ENCODE data around the gene TRPM2. TPM values are rescaled to one million over a fixed set of nuclear protein-coding genes. Genes with fewer than 3 reads are reported as not detected.

TRPM2 gene
- total and polyA plus RNA-seq, 10 of the 15 experiments (the other 5 are each of a cell fraction or from before 2014, with no cell fraction given) = 0.03 to 9.1 (median 2.6) TPM

DNA sequence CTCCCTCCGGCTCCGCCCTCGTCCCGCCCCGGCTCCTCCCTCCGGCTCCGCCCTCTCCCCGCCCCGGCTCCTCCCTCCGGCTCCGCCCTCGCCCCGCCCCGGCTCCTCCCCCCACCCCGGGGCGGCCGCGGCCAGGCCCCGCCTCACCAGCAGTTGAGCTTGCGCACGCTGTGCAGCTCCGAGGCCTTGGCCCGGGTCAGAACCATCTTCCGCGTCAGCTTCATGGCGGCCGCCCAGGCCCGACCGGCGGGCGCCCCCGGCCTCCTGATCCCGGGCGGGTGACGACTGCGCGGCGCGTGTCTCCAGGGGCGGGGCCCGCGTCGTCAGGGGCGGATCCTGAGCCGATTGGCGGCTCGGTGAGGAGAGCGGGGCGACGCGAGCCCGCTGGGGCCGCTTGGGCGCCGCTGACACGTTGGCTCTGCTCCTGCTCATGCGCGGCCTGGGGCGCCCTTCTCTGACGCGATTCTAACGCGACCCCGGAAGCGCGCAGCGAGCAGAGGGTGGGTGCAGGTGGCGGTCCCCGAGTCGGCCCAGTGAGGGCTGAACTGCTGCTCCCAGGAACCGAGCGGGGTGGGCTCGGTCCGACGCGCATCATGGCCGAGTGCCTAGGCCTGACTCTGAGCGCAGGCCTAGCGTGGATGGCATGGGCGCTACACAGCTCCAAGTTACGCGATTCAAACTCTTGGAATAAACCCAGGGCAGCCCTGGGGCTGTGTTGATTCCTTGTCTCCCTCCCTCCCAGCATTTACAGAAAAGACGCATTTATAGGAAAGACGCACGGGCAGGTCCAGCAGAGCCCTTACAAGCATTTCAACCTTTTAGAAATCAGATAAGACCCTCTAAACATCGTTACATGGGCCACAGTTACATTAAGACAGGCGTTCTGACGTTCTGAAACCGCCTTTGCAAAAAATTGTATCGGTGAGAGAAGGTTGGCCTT lies 14.2 kb upstream of the TRPM2 start, which contains the start of gene CFAP410 (continued):
- TF ChIP-seq BRCA1 (IDR thresholded peaks at IDR 0.05; ENCODE audit: low read depth, low read length) (0 out of 2 replicates have a peak, but pooled peaks have one; percentile 31), STAT3 (IDR thresholded peaks at IDR 0.05; ENCODE audit: low read depth, low read length) (no peak), SREBF1 (IDR thresholded peaks at IDR 0.05; ENCODE audit: low read length) (no peak), PAX5 (IDR thresholded peaks at IDR 0.05; ENCODE audit: borderline replicate concordance, low read depth, low read length) (peak; percentile 60; the same call in 1 of the 2 replicates), NR2F1 (conservative IDR thresholded peaks at IDR 0.05) (peak; percentile 72), CREB1 (IDR thresholded peaks at IDR 0.05; ENCODE audit: low read depth) (peak; percentile 100), RUNX3 (IDR thresholded peaks at IDR 0.05; ENCODE audit: low read length) (no peak), RAD51 (IDR thresholded peaks at IDR 0.05) (no peak), IKZF1 (conservative IDR thresholded peaks at IDR 0.05) (peak; percentile 94), HCFC1 (IDR thresholded peaks at IDR 0.05; ENCODE audit: low read length) (peak; percentile 85), KAT2A (conservative IDR thresholded peaks at IDR 0.05; ENCODE audit: control insufficient read depth, low read depth, low read length) (no peak), SMAD1 (IDR thresholded peaks at IDR 0.05; ENCODE audit: low read depth, partially characterized antibody) (peak; percentile 74), LARP7 (IDR thresholded peaks at IDR 0.05) (peak; percentile 83), CREM (IDR thresholded peaks at IDR 0.05; ENCODE audit: low read depth) (peak; percentile 100), RB1 (IDR thresholded peaks at IDR 0.05; ENCODE audit: borderline replicate concordance) (peak; percentile 84; the same call in 1 of the 2 replicates), MYB (IDR thresholded peaks at IDR 0.05; ENCODE audit: borderline replicate concordance, low read depth, low read length) (no peak)
- TF ChIP-seq, protein P1, sequence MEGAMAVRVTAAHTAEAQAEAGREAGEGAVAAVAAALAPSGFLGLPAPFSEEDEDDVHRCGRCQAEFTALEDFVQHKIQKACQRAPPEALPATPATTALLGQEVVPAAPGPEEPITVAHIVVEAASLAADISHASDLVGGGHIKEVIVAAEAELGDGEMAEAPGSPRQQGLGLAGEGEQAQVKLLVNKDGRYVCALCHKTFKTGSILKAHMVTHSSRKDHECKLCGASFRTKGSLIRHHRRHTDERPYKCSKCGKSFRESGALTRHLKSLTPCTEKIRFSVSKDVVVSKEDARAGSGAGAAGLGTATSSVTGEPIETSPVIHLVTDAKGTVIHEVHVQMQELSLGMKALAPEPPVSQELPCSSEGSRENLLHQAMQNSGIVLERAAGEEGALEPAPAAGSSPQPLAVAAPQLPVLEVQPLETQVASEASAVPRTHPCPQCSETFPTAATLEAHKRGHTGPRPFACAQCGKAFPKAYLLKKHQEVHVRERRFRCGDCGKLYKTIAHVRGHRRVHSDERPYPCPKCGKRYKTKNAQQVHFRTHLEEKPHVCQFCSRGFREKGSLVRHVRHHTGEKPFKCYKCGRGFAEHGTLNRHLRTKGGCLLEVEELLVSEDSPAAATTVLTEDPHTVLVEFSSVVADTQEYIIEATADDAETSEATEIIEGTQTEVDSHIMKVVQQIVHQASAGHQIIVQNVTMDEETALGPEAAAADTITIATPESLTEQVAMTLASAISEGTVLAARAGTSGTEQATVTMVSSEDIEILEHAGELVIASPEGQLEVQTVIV (IDR thresholded peaks at IDR 0.05; ENCODE audit: borderline replicate concordance, partially characterized antibody) = peak; percentile 93
- TF ChIP-seq, protein P2, sequence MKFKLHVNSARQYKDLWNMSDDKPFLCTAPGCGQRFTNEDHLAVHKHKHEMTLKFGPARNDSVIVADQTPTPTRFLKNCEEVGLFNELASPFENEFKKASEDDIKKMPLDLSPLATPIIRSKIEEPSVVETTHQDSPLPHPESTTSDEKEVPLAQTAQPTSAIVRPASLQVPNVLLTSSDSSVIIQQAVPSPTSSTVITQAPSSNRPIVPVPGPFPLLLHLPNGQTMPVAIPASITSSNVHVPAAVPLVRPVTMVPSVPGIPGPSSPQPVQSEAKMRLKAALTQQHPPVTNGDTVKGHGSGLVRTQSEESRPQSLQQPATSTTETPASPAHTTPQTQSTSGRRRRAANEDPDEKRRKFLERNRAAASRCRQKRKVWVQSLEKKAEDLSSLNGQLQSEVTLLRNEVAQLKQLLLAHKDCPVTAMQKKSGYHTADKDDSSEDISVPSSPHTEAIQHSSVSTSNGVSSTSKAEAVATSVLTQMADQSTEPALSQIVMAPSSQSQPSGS (IDR thresholded peaks at IDR 0.05; ENCODE audit: low read length) = no peak
- TF ChIP-seq, protein P3, sequence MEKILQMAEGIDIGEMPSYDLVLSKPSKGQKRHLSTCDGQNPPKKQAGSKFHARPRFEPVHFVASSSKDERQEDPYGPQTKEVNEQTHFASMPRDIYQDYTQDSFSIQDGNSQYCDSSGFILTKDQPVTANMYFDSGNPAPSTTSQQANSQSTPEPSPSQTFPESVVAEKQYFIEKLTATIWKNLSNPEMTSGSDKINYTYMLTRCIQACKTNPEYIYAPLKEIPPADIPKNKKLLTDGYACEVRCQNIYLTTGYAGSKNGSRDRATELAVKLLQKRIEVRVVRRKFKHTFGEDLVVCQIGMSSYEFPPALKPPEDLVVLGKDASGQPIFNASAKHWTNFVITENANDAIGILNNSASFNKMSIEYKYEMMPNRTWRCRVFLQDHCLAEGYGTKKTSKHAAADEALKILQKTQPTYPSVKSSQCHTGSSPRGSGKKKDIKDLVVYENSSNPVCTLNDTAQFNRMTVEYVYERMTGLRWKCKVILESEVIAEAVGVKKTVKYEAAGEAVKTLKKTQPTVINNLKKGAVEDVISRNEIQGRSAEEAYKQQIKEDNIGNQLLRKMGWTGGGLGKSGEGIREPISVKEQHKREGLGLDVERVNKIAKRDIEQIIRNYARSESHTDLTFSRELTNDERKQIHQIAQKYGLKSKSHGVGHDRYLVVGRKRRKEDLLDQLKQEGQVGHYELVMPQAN (conservative IDR thresholded peaks at IDR 0.05) = peak; percentile 97
- TF ChIP-seq, protein P4, sequence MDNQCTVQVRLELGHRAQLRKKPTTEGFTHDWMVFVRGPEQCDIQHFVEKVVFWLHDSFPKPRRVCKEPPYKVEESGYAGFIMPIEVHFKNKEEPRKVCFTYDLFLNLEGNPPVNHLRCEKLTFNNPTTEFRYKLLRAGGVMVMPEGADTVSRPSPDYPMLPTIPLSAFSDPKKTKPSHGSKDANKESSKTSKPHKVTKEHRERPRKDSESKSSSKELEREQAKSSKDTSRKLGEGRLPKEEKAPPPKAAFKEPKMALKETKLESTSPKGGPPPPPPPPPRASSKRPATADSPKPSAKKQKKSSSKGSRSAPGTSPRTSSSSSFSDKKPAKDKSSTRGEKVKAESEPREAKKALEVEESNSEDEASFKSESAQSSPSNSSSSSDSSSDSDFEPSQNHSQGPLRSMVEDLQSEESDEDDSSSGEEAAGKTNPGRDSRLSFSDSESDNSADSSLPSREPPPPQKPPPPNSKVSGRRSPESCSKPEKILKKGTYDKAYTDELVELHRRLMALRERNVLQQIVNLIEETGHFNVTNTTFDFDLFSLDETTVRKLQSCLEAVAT (IDR thresholded peaks at IDR 0.05) = 0 out of 2 replicates have a peak, but pooled peaks have one; percentile 43
